Dendritic cell treated with granulocyte-macrophage colony-stimulating factor and Interleukin-4, amounts not matched to agents 40 ng/mL and 50 ng/mL, for 4 days (primary cell): ENCODE results near the gene ARHGEF19.
"Not testable (repeated sequence)": the region's sequence is repeated elsewhere in the genome, so short reads cannot be mapped to it uniquely, and the experiment has no call there.

Experiments used
- H3K27ac Mint-ChIP-seq: one replicate; pipeline ENCODE4 v1.8.0; 2022; ENCODE audit warnings: mild to moderate bottlenecking, mixed read lengths
- H3K27me3 Mint-ChIP-seq: one replicate; pipeline ENCODE4 v1.8.0; 2022; ENCODE audit warnings: mild to moderate bottlenecking, mixed read lengths
- H3K36me3 Mint-ChIP-seq: one replicate; pipeline ENCODE4 v1.8.0; 2022; ENCODE audit warnings: low read depth, mixed read lengths
- H3K4me1 Mint-ChIP-seq: one replicate; pipeline ENCODE4 v1.8.0; 2022; ENCODE audit warnings: low read depth, mixed read lengths
- H3K4me3 Mint-ChIP-seq: one replicate; pipeline ENCODE4 v1.8.0; 2022; ENCODE audit warnings: mild to moderate bottlenecking, moderate library complexity, mixed read lengths
- H3K9me3 Mint-ChIP-seq: one replicate; pipeline ENCODE4 v1.8.0; 2022; ENCODE audit warnings: mixed read lengths
- intact Hi-C: fragments of 100-400 bp; cut with micrococcal nuclease; formaldehyde crosslinking; loops from one replicate; pipeline ENCODE4 v1.15.0; 2022

The ARHGEF19 gene

DNA sequence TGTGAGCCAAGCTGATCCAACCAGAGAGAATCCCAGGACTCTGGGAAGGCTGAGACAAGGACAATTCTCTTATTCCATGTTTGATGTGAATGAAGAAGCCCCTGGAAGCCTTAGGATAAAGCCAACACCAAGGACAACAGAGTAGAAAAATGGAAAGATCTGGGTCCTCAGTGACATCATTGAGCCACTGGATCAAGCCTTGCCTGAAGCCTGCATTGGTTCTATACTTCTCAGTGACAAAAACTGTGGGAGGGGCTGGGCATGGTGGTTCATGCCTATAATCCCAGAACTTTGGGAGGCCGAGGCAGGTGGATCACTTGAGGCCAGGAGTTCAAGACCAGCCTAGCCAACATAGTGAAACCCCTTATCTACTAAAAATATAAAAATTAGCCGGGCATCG, 15.6 kb downstream of the ARHGEF19 start:
- Mint-ChIP-seq H3K27ac (no peak overlapping the region), H3K36me3 (peaks cover 9% of the 10 kb centered on the region)
- intact Hi-C loops = no loop called here

DNA sequence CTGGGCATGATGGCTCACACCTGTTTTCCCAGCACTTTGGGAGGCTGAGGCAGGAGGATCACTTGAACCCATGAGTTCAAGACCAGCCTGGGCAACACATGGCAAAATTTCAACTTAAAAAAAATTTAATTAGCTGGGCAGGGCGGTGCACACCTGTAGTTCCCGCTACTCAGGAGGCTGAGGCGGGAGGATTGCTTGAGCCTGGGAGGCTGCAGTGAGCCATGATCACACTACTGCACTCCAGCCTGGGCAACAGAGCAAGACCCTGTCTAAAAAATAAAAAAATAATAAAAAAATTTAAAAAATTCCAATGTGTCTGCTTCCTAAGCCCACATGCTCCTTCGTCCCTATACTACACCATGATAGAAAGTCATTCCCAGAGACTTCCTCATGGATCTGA, 16.3 kb downstream of the ARHGEF19 start:
- H3K36me3 Mint-ChIP-seq, H3K9me3 Mint-ChIP-seq, intact Hi-C loops, H3K27ac Mint-ChIP-seq, H3K4me1 Mint-ChIP-seq, H3K27me3 Mint-ChIP-seq, H3K4me3 Mint-ChIP-seq: not testable (repeated sequence)

More for the DNA sequence above, 15.6 kb downstream of the ARHGEF19 start:
- H3K27me3 Mint-ChIP-seq = peaks cover 3% of the 10 kb centered on the region
- no peak overlapping the region for H3K4me3 Mint-ChIP-seq
- H3K9me3 Mint-ChIP-seq = no peaks in the 10 kb centered on the region
- peaks cover 9% of the 10 kb centered on the region for H3K4me1 Mint-ChIP-seq

DNA sequence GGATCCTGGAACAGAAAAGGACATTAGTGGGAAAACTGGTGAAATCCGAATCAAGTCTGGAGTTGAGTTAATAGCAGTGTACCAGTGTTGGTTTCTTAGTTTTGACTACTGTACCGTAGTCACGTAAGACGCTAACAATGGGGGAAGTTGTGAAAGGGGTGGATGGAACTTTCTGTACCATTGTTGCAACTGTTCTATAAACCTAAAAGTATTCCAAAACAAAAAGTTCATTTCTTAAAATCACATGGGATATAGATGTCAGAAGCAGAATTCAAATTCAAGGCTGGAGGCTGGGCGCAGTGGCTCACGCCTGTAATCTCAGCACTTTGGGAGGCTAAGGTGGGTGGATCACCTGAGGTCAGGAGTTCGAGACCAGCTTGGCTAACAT, 16.9 kb downstream of the ARHGEF19 start:
- peaks cover 9% of the 10 kb centered on the region for H3K4me1 Mint-ChIP-seq
- H3K27me3 Mint-ChIP-seq = peaks cover 9% of the 10 kb centered on the region
- no peak overlapping the region for H3K27ac Mint-ChIP-seq
- H3K4me3 Mint-ChIP-seq = no peak overlapping the region
- H3K9me3 Mint-ChIP-seq = no peaks in the 10 kb centered on the region
- intact Hi-C loops = no loop called here
- peaks cover 9% of the 10 kb centered on the region for H3K36me3 Mint-ChIP-seq

DNA sequence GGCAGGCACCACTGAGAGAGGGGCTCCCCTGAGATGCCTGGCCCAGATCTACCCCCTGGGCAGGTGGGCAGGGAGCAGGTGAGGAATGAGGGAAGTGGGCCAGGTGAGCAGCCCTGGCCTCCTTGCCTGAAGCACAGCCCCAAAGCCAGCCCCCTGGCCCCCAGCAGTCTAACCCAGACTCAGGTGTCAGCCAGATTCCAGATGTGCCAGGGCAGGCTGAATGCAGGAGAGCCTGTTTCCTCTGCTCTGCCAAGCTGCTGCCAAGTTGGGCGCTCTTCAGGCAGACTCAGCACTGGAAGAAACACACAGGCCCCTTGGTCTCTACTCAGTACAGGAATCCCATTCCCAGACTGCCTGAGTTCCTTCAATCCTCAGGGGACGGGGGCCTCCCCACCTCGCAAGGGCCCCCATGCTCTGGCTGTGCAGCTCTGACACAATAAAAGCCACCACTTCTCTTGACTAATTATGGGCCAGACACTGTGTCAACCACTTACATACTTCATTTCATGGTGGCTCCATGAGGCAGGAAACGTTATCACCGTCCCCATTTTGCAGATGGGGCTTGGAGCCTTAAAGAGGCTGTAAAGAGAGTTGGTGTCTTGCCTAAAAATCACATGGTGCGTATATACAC, 20.4 kb downstream of the ARHGEF19 start:
- no peak overlapping the region for H3K4me3 Mint-ChIP-seq
- no peak overlapping the region for H3K27ac Mint-ChIP-seq
- H3K27me3 Mint-ChIP-seq = peaks cover 21% of the 10 kb centered on the region
- no peaks in the 10 kb centered on the region for H3K9me3 Mint-ChIP-seq
- peaks cover 8% of the 10 kb centered on the region for H3K4me1 Mint-ChIP-seq
- no peaks in the 10 kb centered on the region for H3K36me3 Mint-ChIP-seq
- intact Hi-C loops = no loop called here

- no peak overlapping the region for H3K4me3 Mint-ChIP-seq
- intact Hi-C loops = no loop called here
- H3K27ac Mint-ChIP-seq = no peak overlapping the region
- H3K27me3 Mint-ChIP-seq = peaks cover 23% of the 10 kb centered on the region
- H3K36me3 Mint-ChIP-seq = no peaks in the 10 kb centered on the region
- H3K4me1 Mint-ChIP-seq = peaks cover 8% of the 10 kb centered on the region
- no peaks in the 10 kb centered on the region for H3K9me3 Mint-ChIP-seq
These were observed 21.1 kb downstream of the ARHGEF19 start for GRCh38 chr1:16191309-16191708.

GRCh38 chr1:16189921-16190621, 22.4 kb downstream of the ARHGEF19 start:
- no peak overlapping the region for H3K27ac Mint-ChIP-seq
- H3K9me3 Mint-ChIP-seq = no peaks in the 10 kb centered on the region
- intact Hi-C loops = loop anchor here (5.0 kb wide), 1 partner anchor 52 kb away; no protein-coding TSS in a partner anchor
- no peak overlapping the region for H3K4me3 Mint-ChIP-seq
- no peaks in the 10 kb centered on the region for H3K36me3 Mint-ChIP-seq
- H3K4me1 Mint-ChIP-seq = peaks cover 8% of the 10 kb centered on the region
- peaks cover 23% of the 10 kb centered on the region for H3K27me3 Mint-ChIP-seq

DNA sequence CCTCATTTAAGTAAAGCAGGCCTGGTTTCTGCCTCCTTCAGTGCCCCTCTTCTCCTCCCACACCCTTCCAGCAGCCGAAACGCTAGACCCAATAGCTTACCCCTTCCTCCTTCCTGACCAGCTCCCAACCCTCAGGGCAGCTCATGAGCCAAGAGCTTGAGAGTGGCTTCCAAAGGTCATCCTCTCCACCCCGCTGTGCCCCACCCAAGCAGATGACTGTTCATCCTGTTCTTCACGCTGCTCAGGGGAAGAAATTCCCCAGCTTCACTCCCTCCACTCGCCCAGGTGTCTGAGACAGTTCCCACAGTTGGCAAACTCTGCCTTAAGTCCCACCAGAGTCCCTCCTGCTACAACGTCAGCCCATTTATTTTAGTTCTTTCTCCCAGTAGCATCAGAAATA, 23.4 kb downstream of the ARHGEF19 start:
- H3K4me1 Mint-ChIP-seq = peaks cover 8% of the 10 kb centered on the region
- intact Hi-C loops = loop anchor here (5.0 kb wide), 1 partner anchor 53 kb away; no protein-coding TSS in a partner anchor
- H3K36me3 Mint-ChIP-seq = no peaks in the 10 kb centered on the region
- no peaks in the 10 kb centered on the region for H3K9me3 Mint-ChIP-seq
- H3K27me3 Mint-ChIP-seq = peaks cover 19% of the 10 kb centered on the region
- H3K4me3 Mint-ChIP-seq = no peak overlapping the region
- H3K27ac Mint-ChIP-seq = no peak overlapping the region

DNA sequence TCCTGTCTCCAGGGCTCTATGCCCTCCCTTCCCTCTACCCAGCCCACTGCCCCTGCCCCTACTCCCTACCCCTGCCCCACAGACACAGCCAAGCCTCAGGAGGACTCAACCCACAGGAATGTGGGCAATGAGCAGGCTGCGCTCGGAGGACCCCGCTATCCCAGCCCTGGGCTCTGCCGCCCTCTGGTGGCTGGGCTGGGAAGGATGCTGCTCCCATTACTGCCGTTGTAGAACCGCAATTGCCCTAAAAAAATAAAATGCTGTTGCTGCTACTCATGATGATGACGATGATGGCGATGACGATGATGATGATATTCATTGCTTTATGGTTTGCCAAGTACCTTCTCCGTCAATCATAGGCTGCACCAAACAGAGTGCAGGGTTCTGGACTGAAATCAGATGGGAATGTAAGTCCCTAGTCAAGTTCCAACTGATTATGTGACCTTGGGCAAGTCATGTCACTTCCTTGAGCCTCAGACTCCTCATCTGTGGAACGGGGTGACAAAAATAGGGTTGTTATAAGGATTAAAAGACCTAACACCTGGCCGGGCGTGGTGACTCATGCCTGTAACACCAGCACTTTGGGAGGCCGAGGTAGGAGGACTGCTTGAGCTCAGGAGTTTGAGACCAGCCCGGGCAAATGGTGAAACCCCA, 24.6 kb downstream of the ARHGEF19 start:
- peaks cover 24% of the 10 kb centered on the region for H3K27me3 Mint-ChIP-seq
- no peak overlapping the region for H3K4me3 Mint-ChIP-seq
- no peaks in the 10 kb centered on the region for H3K36me3 Mint-ChIP-seq
- intact Hi-C loops = loop anchor here (1.0 to 5.0 kb wide), 2 partner anchors 54 to 109 kb away; no protein-coding TSS in a partner anchor
- H3K9me3 Mint-ChIP-seq = no peaks in the 10 kb centered on the region
- peaks cover 14% of the 10 kb centered on the region for H3K4me1 Mint-ChIP-seq
- H3K27ac Mint-ChIP-seq = no peak overlapping the region

GRCh38 chr1:16186655-16187235, 25.7 kb downstream of the ARHGEF19 start:
- Mint-ChIP-seq H3K4me1 (peaks cover 14% of the 10 kb centered on the region), H3K9me3 (no peaks in the 10 kb centered on the region), H3K36me3 (no peaks in the 10 kb centered on the region), H3K27ac (no peak overlapping the region), H3K4me3 (no peak overlapping the region), H3K27me3 (peaks cover 27% of the 10 kb centered on the region)
- intact Hi-C loops = loop anchor here (1.0 to 5.0 kb wide), 2 partner anchors 56 to 107 kb away; no protein-coding TSS in a partner anchor

- Mint-ChIP-seq H3K4me3 (no peak overlapping the region), H3K36me3 (no peaks in the 10 kb centered on the region), H3K4me1 (peaks cover 14% of the 10 kb centered on the region), H3K27me3 (peaks cover 20% of the 10 kb centered on the region), H3K9me3 (no peaks in the 10 kb centered on the region), H3K27ac (no peak overlapping the region)
- intact Hi-C loops = loop anchor here (5.0 kb wide), 1 partner anchor 58 kb away; no protein-coding TSS in a partner anchor
These were observed 27.7 kb downstream of the ARHGEF19 start for GRCh38 chr1:16184557-16185303.

DNA sequence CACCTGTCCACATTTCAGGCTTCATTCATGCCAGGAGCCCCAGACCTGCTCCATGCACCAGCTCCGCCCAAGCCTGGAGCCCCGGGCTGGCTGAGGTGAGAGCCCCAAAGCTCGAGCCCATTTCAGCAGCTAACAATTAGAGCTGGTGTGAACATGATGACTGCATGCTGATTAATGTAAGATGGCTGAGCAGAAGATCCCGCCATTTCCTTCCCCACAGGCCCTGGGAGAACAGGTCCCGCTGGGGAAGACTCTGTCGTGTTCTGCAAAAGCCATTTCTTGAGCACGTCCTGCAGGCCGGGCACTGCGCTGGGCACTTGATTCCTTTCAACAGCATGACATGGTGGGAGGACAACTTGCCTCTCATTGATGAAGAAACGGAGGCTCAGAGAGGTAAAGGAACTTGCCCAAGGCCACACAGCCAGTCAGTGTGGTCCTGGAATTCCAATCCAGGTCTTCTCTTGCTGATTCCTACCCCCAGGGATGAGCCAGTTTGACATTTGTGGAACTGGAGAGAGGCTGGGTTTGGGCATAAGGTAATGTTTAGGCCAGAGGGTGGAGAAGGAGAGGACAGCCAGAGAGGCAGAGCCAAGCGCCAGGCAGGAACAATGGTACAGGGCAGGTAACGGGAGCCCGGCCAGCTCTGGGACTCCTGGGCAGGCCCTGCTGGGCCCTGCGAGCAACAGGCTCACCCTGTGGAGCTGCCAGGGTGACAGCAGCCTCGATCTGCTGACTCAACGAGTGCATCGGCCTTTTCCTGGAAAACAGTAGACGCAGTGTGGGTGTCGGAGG, 28.5 kb downstream of the ARHGEF19 start:
- Mint-ChIP-seq H3K36me3 (no peaks in the 10 kb centered on the region), H3K4me1 (peaks cover 9% of the 10 kb centered on the region), H3K9me3 (no peaks in the 10 kb centered on the region), H3K27ac (no peak overlapping the region), H3K4me3 (no peak overlapping the region), H3K27me3 (peaks cover 14% of the 10 kb centered on the region)
- intact Hi-C loops = no loop called here

DNA sequence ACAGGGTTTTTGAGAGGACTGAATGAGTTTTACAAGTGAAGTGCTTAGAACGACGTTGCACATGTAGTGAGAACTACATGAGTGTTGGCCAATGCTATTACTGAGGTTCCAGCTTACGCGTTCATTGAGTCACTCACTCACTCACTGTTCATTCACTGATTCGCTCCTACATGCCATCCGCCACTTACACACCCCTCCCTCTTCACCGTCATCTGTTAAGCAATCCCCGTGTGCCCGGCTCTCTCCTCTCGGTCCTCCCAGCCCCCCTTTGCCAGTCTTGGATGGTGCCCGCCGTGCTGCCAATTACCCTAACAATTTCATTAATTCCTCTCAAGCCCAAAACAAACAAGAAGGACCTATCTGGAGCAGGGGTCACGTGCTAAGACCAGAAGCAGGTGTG, 29.3 kb downstream of the ARHGEF19 start:
- Mint-ChIP-seq H3K36me3 (no peaks in the 10 kb centered on the region), H3K9me3 (no peaks in the 10 kb centered on the region), H3K4me1 (peaks cover 6% of the 10 kb centered on the region), H3K4me3 (no peak overlapping the region), H3K27me3 (peaks cover 10% of the 10 kb centered on the region), H3K27ac (no peak overlapping the region)
- intact Hi-C loops = no loop called here
